Lower leg skin (tissue), 3 donors: ENCODE results near the gene APOL3.
"Not testable (repeated sequence)": the region's sequence is repeated elsewhere in the genome, so short reads cannot be mapped to it uniquely, and the experiment has no call there.

Experiments used
- CTCF ChIP-seq, 3 donors: fragments of 450-650 bp; IDR thresholded peaks; one replicate each; pipeline ENCODE4 v1.5.1; 2016; ENCODE audit warnings: antibody characterized with exemption in 3 of 3, mild to moderate bottlenecking in 3 of 3, moderate library complexity in 2 of 3
- POLR2A ChIP-seq, 2 donors: fragments of 450-650 bp; IDR thresholded peaks; one replicate each; pipeline ENCODE4 v1.6.1; 2016 to 2017; ENCODE audit warnings: antibody characterized with exemption in 2 of 2, mild to moderate bottlenecking in 1 of 2, moderate library complexity in 1 of 2

- not testable (repeated sequence) for TF ChIP-seq CTCF, POLR2A (IDR thresholded peaks at IDR 0.05)
Observed at GRCh38 chr22:36152821-36153220, 7.7 kb downstream of the APOL3 start.
